Activated CD8-positive, alpha-beta memory T cell treated with anti-CD3 and anti-CD28 coated beads for 48 hours (primary cell): ENCODE measurements around the gene RPL15.
"Not testable (repeated sequence)": the region's sequence is repeated elsewhere in the genome, so short reads cannot be mapped to it uniquely, and the experiment has no call there.

Source experiments
- DNase-seq, 3 experiments: peaks; one replicate each; pipeline ENCODE4 v3.0.0-alpha.2; 2020; ENCODE audit warnings: low read depth in 2 of 3, low spot score in 2 of 3

The RPL15 gene

GRCh38 chr3:23916886-23917678, at the start of gene RPL15, which contains the start of gene NKIRAS1:
Gene RPL15 (plus strand): TSS chr3:23917132. CDS start chr3:23917860, 728 bp downstream.
Gene NKIRAS1 (minus strand): TSS chr3:23916990. CDS start chr3:23910904, 6,086 bp downstream.
- peak; percentile 78 to 94 (median 89) for DNase-seq

GRCh38 chr3:23867400-23867799, 49.5 kb upstream of the RPL15 start:
- DNase-seq, result no peak

GRCh38 chr3:23867838-23868237, 49.1 kb upstream of the RPL15 start:
- no peak for DNase-seq

GRCh38 chr3:23869977-23870662, 46.8 kb upstream of the RPL15 start:
- no peak for DNase-seq

- DNase-seq, result not testable (repeated sequence)
Measured at GRCh38 chr3:23870663-23871043, 46.3 kb upstream of the RPL15 start.

- DNase-seq, result not testable (repeated sequence)
Measured at GRCh38 chr3:23871361-23871760, 45.6 kb upstream of the RPL15 start.

GRCh38 chr3:23872330-23872729, 44.6 kb upstream of the RPL15 start:
- DNase-seq, result no peak

GRCh38 chr3:23873941-23874340, 43.0 kb upstream of the RPL15 start:
- no peak for DNase-seq

- DNase-seq, result no peak
Measured at GRCh38 chr3:23874359-23875112, 42.4 kb upstream of the RPL15 start.

GRCh38 chr3:23875113-23875725, 41.7 kb upstream of the RPL15 start:
- DNase-seq, result no peak

GRCh38 chr3:23876923-23877322, 40.0 kb upstream of the RPL15 start:
- DNase-seq, result no peak

- no peak for DNase-seq
Measured at GRCh38 chr3:23877329-23877980, 39.5 kb upstream of the RPL15 start.

- DNase-seq, result no peak
Measured at GRCh38 chr3:23879485-23879884, 37.4 kb upstream of the RPL15 start.

GRCh38 chr3:23880703-23881339, 36.1 kb upstream of the RPL15 start:
- DNase-seq, result no peak

- DNase-seq, result not testable (repeated sequence)
Measured at GRCh38 chr3:23881993-23882392, 34.9 kb upstream of the RPL15 start.

- no peak for DNase-seq
Measured at GRCh38 chr3:23882487-23882918, 34.4 kb upstream of the RPL15 start.

- DNase-seq, result no peak
Measured at GRCh38 chr3:23884481-23884880, 32.5 kb upstream of the RPL15 start.

- DNase-seq, result no peak
Measured at GRCh38 chr3:23885210-23885609, 31.7 kb upstream of the RPL15 start.

- DNase-seq, result no peak
Measured at GRCh38 chr3:23886311-23886710, 30.6 kb upstream of the RPL15 start.

- DNase-seq, result no peak
Measured at GRCh38 chr3:23888617-23889228, 28.2 kb upstream of the RPL15 start.
